ENCODE data around the gene RDH5.
A peak's percentile ranks its signal among the peaks of the same experiment; 100 is the strongest.
"Not testable (repeated sequence)": the region's sequence is repeated elsewhere in the genome, so short reads cannot be mapped to it uniquely, and the experiment has no call there.

RDH5 gene

GRCh38 chr12:55743406-55744339, 23.5 kb downstream of the RDH5 start:
- DNase-seq (ENCODE audit: insufficient read length, low spot score), result no peak
- FAIRE-seq, result peak; percentile 49

GRCh38 chr12:55744340-55745030, 24.3 kb downstream of the RDH5 start:
- no peak for DNase-seq (ENCODE audit: insufficient read length, low spot score)
- FAIRE-seq, result no peak

- DNase-seq (ENCODE audit: insufficient read length, low spot score) (no peak), FAIRE-seq (no peak)
These were observed 25.4 kb downstream of the RDH5 start for GRCh38 chr12:55745361-55746173.

GRCh38 chr12:55746174-55746912, 26.1 kb downstream of the RDH5 start:
- DNase-seq (ENCODE audit: insufficient read length, low spot score) (no peak), FAIRE-seq (no peak)

GRCh38 chr12:55746913-55747231, 26.7 kb downstream of the RDH5 start:
- FAIRE-seq, result no peak
- DNase-seq (ENCODE audit: insufficient read length, low spot score), result no peak

GRCh38 chr12:55748230-55748993, 28.2 kb downstream of the RDH5 start:
- FAIRE-seq, result no peak
- no peak for DNase-seq (ENCODE audit: insufficient read length, low spot score)

GRCh38 chr12:55755246-55755645, 35.1 kb downstream of the RDH5 start:
- FAIRE-seq, result no peak
- no peak for DNase-seq (ENCODE audit: insufficient read length, low spot score)

- DNase-seq (ENCODE audit: insufficient read length, low spot score) (no peak), FAIRE-seq (no peak)
These were observed 37.5 kb downstream of the RDH5 start for GRCh38 chr12:55757701-55758100.

- not testable (repeated sequence) for FAIRE-seq; DNase-seq (ENCODE audit: insufficient read length, low spot score)
These were observed 38.4 kb downstream of the RDH5 start for GRCh38 chr12:55758575-55758974.

- FAIRE-seq, result no peak
- DNase-seq (ENCODE audit: insufficient read length, low spot score), result no peak
These were observed 40.5 kb downstream of the RDH5 start for GRCh38 chr12:55760663-55761062.

- FAIRE-seq, result no peak
- no peak for DNase-seq (ENCODE audit: insufficient read length, low spot score)
These were observed 42.5 kb downstream of the RDH5 start for GRCh38 chr12:55762646-55763045.

GRCh38 chr12:55765736-55766290, 45.6 kb downstream of the RDH5 start:
- FAIRE-seq (no peak), DNase-seq (ENCODE audit: insufficient read length, low spot score) (no peak)

GRCh38 chr12:55767156-55767555, 47.0 kb downstream of the RDH5 start:
- no peak for DNase-seq (ENCODE audit: insufficient read length, low spot score)

GRCh38 chr12:55771736-55772135, 51.5 kb downstream of the RDH5 start:
- FAIRE-seq (no peak), DNase-seq (ENCODE audit: insufficient read length, low spot score) (no peak)

More at GRCh38 chr12:55767156-55767555, 47.0 kb downstream of the RDH5 start:
- no peak for FAIRE-seq
